Activated CD4-positive, CD25-positive, alpha-beta regulatory T cell treated with anti-CD3 and anti-CD28 coated beads, Interleukin-2, amount 50 U/mL, for 72 hours (primary cell): ENCODE results near the gene PCLO.
"Not testable (repeated sequence)": the region's sequence is repeated elsewhere in the genome, so short reads cannot be mapped to it uniquely, and the experiment has no call there.

Source experiments
- DNase-seq: peaks from one replicate; pipeline ENCODE4 v3.0.0; 2021

PCLO gene

DNA sequence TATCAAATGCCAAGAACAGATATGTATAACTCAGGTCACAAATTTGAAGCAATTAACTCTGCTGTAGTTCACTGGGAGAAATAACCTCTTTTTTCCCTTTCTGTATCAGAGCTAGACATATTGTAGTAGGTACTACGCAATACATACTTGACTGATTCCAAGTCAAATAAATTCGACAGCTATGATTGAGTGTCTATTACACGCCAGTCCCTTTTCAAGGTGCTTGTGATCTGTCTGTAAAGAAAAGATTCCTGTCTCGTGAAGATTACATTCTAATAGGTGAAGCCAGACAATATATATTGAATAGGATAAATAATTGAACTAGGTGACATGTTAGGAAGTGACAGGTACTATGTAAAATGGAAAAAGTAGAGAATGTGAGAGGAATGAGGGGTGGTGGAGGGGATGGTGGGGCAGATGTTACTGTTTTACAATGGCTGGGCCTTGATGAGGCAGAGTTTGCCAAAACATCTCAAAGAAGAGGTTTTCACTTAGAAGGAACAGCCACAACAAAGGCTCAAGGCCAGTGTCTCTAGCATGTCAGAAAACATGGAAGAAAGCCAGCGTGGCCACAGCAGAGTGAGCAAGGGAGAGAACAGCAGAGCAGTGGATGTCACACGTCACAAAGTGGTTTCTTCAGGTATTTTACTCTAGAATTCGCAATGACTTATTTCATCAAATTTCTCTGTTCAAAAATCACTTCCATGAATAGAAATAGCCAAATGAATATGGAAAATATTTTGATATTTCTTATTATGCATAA lies 436.5 kb downstream of the PCLO start:
- DNase-seq = no peak

DNA sequence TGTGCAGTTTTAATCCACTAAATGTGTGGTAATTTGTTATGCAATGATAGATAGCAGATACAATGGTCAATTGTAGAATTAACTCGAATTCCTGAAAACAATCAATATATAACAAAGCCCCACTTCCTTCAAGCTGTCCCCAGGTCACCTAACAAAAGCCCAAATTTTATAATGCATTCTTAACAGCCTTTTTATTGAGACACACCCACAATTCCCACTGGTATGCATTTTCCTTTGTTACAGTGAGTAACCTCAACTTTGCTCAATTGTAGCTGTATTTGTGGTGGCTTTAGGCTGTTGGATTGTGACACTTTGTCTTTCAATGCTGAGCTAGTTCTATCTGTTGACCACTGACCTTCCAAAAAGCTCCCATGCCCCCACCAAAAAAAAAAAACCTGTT lies 439.3 kb downstream of the PCLO start:
- no peak for DNase-seq

DNA sequence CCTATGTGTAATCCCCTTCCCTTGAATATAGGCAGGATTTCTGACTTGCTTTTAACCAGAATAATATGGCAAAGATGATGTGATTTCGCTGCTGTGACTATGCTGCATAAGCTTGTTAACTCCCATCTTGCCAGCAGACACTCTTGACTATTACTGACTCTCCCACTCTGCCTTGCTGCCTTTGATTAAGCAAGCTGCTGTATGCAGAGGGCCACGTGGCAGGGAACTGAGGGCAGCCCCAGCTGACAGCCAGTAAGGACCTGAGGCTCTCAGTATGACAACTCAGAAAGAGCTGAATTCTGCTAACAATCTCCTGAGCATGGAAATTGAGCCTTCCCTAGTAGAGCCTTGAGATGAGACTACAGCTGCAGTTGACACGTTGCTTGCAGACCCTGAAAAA lies 439.7 kb downstream of the PCLO start:
- DNase-seq = no peak

DNA sequence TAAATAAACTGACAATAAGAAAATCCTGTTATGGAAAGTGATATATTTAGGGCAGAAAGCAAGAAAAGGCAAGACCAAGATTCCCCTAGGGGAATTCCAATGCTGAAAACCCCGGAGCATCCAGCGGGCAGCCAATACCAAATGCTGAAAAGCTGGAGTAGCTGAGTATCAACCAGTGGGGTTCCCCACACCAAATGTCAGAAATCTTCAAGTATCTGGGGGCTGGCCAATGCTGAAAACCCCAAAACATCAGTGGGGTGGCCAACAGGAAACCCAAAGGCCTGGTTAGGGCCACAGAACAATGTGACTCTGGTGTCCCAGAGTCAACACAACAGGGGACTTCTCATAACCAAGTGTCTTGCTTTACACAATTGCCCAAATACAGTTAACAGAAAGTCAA lies 447.3 kb downstream of the PCLO start:
- DNase-seq = no peak

DNA sequence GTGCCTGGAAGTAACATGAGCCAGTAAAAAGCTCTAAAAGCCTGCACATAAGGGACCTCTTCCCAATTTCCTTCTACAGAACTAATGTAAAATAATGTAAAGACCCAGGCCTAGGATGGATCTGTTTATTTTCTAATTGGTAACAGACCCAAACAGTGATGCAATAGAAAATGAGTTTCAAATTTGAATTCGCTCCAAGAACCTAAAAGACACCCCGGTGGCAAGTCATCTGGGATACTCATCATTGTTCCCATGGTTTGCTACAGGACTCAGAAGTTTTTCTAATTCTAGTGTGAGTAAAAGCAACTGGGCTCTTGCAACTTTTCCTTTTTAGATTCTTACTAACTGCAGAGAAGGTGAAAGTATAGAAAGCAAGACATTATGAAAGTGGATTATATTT lies 447.8 kb downstream of the PCLO start:
- no peak for DNase-seq

DNA sequence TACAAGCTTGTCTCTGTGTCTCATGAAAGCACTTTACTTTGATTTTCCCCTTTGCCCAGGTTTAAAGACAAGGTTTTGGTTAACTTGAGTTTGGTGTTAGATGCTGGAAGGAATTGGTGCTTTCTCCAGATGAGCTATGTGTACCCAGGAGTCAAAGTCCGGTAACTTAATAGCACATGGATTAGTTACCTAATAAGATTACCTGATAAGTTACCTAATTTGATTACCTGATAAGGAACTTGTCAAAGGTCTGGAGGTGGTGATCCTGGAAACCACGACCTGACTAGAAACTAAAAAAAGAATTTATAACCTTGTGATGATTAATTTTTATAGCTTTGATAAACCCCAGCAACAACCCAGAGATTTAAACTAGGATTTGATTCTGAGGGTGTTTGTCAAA lies 449.2 kb downstream of the PCLO start:
- DNase-seq = no peak

DNA sequence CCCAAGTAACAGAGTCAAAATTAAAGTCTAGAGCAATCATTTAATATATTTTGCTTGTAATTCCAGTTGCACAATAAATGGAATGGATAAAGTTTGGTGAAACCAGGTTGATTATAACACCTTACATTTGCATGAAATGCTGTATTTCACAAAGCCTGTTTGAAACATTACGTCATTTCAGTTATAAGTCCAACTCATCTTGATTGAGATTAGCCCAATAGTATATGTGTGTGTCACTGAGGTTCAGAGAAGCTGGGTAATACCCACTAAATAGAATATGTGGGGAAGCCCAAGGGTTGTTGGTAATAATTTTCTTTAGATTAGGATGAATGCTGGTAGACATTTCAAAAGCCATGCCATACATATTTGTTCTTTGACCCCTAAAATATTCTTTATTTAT lies 456.3 kb downstream of the PCLO start:
- DNase-seq = not testable (repeated sequence)

DNA sequence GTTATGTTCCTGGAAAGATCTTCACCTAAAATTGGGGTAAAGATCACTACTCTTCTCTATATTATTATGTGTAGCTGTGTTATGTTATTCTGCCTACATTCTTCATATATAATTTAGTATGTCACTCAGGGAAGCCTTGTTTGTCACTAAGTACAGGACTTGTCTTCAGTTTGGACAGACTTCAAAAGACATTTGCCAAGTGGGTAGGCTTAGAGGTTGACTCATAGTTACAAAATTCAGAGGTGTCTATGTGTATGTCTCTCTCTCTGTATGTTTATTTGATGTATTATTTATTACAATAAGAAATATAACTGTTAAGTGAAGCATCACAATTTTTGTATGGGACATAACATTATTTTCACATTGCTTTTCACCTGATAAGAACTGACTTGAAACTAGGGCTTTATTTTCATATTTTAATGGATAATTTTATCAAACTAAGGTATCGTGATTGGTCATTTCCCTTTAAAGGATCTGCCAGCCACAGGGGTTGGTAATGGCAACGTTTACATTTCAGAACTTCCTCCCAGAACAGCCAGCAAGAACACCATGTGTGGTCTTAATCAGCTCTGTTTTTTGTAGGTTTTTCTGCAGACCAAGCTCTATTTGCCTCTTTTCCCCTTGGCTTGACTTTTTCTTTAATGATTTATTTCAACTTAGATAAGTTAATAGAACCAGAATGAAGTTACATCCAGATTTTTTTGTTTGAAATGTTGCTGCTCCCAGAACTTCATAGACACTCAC lies 457.0 kb downstream of the PCLO start:
- no peak for DNase-seq

DNA sequence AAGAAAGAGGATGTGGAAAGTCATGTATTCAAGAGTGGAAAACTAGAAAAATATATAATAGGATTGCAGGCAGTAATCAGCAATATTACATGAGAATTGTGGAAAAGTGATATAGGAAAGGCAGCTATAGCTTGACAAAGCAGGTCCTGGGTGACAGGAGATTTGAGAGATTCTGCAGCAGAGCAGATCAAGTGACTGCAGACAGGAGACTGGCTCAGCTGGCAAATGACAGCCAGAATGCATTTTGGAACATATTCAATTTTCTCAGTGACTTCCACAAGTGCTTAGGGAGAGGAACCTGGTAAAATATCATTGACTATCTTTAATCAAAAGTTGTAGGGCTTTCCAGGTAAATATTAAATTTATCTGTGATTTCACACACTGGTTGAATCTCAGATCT lies 458.6 kb downstream of the PCLO start:
- DNase-seq = no peak
